CD4-positive, alpha-beta T cell treated with Interleukin-15 for 1 hour (primary cell): ENCODE measurements around the gene MIOX.

Experiments
- DNase-seq: peaks from one replicate; pipeline ENCODE4 v3.0.0-alpha.2; 2020

The MIOX gene

DNA sequence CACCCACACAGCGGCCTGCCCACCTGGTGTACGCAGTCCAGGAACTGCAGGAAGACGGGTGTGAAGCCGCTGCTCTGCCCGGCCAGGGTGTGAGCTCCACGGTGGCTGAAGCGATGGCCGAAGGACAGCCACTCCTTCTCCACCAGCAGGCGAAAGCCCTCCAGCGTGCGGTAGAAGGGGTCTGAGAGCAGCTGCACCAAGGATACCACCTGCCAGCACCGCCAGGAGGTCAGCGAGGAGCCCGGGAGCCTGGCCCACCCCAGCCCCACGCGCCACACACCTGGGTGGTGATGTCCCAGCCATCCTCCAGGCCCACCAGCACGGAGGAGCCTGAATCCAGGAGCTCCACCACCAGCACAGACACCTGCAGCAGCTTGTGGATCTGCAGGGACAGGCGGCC, 31.5 kb upstream of the MIOX start:
- no peak for DNase-seq

DNA sequence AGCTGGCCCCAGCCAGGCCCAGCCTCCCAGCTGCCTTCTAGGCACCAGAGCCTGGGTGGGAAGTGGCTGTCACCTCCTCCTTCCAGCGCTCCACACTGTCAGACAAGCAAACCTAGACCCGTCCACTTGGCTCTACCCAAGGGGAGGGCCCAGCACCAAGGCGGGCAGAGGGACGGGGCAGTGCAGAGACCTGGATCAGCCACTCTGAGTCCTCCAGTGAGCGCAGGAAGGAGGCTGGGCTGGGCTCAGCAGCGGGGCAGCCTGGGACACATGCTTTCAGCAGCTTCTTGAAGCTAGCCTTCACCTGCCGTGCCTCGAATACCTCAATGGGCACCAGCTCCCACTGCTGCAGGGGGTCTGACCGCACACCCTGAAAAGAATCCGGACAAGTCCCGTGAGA, 30.6 kb upstream of the MIOX start:
- DNase-seq: no peak

DNA sequence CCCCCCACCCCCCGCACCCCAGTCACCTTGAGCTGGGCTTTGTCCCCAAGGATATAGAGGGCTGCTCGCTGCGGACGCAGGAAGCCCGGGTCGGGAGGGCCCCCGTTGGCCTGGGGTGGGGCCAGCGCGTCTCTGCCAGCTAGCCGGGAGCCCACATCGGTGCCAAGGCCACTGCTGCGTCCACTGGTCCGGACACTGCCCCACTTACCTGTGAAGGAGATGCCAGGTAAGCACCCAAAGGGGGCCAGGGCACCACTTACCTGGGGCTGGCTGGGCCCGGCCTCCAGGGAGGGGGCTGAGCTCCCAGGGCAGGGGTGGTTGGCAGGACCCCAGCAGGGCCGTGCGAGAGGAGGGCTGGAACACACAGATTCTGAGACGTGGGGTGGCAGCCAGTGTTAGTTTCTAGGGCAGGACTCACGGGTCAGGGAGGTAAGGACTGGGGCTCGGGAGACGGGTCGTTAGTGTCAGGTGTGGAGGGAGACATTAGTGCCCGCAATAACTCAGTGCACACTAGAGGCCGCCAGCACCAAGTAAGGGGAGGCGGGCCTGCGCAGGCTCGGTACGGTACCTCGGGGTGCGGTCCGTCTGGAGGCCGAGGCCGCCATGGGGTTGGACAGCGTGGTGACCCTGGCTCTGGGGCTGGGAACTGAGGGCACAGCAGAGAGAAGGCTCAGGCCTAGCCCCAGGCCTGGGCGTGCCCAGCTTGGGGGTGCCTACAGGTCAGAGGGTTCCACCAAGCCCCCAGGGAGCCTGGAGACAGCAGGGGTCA, 30.0 kb upstream of the MIOX start:
- no peak for DNase-seq

DNA sequence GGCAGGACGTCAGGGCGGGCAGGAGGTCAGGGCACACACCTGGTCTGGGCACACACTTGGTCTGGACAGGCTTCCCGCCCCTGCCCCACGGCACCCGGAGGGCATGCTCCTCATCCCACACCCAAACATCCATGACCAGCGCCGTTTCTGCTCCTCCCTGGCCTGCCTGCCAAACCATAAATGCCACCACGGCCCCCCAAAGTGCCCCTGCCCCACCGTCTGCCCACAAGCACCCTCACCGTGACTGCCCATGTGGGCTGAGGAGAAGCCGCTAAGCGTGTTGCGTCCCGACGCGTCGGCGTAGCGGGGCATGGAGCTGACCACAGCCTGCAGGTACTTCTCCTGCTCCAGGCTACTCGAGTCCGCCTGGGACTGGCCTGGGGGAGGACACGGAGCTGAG, 27.6 kb upstream of the MIOX start:
- no peak for DNase-seq

DNA sequence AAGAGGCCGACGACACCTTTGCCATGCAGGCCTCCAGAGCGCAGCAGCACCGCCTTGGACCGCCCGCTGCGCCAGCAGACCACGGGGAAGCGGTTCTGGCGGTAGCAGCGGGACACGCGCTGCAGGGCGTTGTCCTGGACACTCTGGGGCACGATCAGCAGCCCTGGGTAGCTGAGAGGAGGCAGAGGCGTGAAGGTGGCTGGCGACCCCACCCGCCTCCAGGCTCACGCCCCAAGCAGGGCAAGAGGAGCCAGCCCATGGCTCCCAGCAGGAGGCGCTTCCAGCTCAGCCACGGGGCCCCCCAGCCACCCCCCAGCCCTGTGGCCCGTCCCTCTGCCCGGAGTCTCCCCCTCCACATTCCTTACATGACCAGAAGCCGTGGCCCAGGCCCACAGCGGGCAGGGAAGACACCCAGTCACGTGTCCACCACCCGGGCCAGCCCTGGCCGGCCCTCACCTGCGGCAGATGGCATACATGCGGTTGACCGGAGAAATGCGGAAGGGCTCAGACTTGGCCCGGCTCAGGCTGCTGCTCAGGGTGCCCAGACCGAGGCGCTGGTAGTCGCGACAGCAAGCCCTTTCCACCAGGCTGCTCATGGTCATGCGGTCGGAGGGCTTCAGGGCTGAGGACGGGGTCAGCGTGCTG, 27.0 kb upstream of the MIOX start:
- DNase-seq: no peak

DNA sequence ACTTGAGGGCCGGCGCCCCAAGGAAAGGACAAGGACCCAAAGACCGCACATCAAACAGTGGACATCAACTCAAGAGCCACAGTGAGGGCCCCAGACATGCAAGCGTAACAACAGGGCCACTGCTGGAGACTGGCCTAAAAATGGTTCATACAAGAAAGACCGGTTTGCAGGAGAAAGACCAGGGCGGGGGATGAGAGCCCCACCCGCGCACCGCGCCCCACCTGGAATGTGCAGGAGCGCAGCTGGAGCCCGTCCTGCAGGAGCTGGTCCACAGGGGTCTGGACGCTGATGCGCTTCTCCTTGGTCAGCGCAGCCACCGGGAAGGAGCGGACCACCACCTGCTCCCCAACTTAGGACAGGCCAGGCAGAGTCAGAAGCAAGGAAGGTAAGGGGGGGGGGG, 25.7 kb upstream of the MIOX start:
- no peak for DNase-seq

DNA sequence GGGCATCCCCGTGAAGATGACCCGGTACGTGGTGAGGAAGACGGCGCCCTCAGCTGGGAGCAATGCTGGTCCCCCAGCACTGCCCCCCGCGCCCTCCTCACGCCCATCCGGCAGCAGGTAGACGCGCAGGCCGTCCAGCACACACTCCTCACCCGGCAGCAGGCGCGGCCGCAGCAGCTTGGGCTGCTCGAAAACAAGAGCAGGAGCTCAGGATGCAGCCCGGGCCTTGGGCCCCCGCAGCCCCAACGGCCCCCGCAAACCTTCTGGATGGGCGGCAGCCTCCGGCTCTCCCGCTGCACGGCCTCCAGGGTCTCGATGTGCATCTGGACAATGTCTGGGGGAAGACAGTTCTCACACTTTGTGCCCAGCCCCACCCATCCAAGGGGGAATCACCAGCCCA, 25.1 kb upstream of the MIOX start:
- DNase-seq: no peak

DNA sequence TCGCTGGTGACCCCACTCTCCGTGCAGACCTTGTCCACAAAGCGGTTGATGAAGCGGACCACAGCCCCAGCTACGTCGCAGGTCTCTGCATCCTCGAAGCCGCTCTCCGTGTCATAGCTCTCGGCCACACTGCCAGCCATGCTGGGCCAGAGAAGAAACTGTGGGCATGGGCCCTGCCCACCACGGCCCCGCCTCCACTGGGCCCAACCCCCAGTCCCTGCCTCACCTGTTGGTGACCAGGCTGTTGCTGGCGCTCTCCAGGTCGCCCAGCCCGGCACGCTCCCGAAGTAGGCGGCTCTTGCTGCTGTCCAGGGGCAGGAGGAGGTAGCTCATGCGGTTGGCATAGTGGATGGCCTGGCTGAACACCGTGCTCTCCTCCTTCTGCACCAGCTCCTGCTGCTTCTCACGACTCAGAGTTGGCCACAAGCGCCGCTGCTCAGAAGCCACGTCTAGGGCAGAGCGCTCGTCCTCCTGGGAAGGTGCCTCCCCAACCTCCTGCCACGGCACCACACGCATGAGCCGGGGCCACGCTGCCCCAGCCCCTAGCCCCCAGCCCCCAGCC, 24.6 kb upstream of the MIOX start:
- no peak for DNase-seq

DNA sequence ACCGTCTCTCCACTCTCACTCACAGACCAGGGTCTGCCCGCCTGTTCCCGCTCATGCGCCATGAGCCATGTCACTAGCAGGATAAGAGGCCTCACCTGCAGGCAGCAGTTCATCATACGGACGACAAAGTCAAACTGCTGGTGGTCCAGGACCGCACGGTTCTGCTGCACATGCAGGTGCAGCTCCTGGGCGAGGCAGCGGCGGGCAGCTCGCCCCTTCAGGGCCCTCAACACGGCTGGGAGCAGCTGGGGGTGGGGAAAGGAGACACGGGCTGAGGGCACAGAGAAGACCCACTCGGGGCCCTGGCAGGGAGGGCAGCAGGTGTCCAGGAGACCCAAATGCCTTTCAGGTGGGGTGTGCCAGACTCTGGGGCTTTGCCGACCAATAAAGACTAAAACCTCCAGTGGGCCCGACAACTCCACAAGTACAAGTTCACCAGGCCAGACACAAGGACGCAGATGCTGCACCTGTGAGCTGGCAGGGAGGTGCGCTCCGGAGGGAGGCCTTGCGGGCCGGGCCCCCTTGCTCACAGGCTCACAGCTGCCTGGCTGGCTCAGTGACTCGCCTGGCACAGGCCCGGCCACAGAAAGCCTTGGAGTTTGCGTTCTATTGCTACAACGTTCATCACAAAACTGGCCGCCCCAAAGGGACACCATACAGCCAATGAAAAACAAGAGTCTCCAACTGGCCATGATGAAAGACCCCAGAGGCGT, 23.3 kb upstream of the MIOX start:
- no peak for DNase-seq

DNA sequence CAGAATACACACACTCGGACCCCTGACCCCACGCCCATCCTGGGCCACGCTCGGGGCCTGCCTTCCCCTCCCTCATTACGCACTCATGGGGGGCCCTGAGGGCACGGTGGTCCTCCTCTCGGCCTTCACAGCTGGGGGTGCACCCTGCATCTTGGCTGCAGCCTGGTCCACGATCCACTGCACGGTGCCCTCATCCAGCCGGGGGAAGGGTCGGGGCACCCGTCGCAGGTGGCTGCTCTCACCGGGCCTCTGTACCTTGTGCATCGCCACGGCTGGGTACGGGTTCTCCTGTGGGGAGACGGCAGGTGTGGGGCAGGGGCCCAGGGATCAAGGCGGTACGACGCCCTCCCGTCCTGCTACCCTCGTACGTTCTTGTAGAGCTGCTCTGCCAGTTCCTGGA, 22.2 kb upstream of the MIOX start:
- no peak for DNase-seq

DNA sequence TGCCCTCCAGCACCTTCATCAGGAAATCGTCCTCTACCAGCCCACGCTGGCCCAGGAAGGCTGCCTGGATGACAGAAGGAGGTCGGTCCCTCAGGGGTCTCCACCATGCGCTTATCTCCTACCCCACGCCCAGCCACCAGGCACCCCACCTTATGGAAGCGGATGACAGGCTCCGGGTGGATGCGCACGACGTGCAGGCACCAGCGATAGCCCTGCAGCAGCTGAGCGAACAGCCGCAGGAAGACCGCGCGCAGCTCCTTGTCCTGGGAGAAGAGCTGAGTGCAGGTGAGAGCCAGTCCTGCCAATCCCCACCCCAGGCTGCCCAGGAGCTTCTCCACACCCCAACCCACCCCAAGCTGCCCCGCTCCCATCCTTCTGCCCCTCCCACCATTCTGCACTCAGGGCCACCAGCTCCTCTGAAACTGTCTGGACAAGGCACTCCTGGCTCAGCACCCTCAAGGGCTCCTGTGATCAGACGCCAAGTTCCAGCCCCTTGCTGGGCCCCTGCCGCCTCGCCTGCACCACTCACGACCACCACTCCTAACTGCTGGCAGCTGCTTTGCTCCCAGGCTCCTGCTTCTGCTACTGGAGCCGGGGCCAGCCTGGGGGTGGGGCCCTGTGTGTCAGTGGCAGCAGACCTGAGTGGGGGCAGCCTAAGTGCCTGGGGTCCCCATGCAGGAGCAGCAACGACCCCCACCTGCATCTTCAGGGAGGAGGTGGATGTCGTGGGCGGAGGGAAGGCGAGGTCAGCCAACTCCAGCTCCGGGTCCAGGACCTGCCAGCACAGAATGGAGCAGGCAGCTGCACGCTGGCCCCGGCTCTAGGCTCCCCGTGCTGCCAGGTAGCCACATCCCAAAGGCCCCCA, 21.4 kb upstream of the MIOX start:
- no peak for DNase-seq

DNA sequence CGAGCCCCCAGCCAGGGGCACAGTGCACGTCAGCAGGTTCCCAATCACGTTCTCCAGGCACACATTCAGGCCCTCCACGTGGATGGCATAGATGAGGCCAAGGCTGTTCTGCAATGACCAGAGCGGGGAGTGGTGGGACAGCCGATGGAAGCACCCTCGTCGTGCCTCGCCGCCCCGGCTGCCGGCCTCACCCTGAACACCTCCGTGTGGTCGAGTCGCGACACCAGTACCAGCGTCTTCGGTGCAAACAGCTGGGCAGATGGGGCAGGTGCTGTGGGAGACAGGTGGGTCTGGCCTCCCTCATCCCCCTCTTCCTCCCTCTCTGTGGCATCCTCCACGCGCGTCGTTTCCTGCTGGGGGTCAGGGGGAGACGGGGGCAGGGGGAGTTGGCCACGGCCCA, 19.3 kb upstream of the MIOX start:
- DNase-seq: no peak

DNA sequence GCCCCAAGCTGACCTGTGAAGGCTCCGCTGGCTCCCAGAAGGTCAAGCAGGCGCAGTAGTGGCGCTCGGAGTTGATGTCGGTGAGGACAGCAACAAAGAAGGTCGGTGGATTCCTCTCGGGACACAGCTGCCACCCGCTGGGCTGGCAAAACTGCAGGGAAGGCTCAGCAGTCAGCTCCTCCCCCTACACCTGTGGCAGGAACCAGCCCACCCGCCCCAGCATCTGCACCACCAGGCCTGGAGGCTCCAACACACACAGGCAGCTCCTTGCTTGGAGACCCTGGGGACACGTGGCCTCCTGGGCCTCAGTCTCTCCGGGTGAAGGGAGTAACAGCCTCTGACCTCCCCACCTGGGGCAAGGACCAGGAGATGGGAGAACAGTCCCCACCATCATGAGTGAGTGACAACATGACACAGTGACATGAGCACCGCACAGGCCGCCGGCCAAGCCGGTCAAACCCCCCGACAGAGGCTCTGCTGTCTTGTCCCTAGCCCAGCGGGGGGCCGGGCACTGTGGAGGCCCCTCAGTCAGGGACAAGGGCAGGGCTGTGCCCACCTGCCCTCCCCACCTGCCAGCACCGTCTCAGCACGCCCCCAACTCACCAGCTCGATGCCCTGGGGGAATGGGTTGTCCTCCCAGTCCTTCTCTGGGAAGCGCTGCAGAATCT, 18.8 kb upstream of the MIOX start:
- DNase-seq: no peak

DNA sequence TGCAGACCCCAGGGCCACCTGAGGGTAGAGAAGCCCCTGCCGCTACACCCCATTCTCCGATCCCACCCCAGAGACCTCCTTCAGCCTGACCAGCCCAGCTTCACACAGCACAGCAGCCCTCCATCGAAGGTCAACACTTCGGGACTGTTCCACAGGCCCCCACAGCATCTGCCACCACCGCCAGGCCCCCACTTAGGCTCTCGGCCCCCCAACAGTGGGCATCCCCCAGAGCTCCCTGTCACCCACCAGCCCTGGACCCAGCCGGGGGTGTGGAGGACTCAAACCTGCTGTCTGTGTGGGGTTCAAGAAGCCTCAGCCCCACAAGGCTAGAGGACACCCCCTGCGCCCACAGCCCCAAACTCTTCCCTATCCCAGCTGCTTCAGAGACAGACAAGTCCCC, 18.0 kb upstream of the MIOX start:
- DNase-seq: no peak

DNA sequence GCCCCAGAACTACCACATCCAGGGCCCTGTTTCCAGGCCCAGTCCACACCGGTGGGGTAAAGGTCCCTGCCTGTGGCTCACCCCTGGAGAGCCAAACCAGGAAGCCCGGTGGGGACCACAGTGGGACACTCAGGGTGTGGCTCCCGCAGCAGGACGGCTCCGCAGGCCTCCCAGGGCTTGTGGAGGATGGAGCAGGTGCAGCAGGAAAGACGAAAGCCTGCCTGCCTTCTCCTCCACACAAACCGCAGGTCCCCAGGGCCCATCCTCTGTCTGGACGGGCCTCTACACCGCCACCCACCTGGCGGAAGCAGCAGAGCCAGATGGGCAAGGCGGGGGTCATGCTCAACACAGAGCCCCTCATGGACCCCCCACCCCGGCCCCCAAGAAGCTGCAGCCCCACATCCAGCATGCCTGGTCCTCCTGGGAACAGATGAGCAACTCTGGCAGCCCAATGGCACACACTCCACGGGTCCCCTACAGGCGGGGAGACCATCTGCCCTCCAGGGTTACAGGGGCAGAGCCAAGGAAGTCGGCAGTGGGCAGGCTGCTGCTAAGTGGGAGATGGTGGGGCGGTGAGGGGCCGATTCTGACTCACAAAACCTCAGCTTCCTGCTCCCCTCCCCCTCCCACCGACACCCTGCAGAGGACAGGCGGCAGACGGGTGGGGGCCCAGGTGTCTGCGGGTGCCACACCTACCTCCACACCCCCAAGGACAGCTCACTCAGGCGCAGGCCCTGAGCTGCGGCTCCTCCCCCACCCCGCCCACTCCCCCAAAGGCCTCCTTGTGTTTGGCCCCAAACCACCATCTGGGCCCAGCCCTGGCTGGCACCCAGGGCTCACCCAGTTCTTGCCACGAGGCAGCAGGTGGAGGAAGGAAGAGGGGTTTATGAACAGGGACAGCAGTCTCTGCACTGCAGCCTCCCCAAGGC, 17.0 kb upstream of the MIOX start:
- DNase-seq: peak; percentile 99

DNA sequence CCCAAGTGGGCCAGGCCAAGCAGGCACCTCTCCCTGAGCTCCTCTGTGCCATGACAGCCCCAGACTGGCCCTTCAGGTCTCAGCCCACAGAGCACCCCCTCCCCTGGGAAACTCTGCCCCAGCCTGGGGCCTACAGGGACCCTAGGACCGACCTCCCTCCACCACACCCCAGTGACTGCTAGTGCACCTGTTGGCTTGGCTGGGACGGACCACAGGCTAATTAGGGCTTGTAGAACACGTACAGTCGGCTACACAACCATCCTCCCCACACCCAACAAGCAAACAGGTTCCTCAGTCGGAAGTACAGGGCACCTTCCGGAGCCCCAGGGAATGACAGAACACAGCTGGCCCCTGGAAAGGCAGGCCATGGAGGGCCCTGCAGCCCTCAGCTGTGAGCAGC, 16.2 kb upstream of the MIOX start:
- no peak for DNase-seq

DNA sequence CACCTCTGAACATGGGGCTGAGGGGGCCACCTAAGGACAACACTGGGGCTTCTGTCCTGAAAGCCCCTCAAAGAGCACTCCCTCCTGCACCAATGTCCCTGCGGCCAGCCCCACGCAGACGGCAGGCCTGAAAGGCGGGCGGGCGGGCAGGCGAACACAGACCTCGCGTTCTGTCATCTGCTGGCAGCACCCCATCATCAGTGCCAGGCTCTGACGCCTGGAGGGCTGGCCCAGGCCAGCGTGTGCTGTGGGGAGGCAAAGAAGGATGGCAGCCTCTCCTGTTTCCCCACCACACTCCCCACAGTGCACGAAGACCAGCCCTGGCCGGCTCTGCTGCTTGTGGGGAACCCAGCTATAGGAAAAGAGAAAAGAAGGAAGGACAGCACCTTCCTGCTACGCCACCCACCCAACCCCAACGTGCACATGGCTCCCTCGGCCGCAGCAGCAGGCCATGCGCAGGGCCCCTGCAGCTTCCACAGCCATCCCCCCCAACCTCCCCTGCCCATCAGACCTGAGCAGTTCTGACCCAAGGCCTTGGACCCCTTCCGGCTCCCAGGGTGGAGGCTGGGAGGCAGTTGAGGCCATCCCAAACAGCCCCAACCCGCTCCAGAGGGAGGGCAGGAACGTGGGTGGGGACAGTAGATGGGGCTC, 15.3 kb upstream of the MIOX start:
- DNase-seq: no peak

DNA sequence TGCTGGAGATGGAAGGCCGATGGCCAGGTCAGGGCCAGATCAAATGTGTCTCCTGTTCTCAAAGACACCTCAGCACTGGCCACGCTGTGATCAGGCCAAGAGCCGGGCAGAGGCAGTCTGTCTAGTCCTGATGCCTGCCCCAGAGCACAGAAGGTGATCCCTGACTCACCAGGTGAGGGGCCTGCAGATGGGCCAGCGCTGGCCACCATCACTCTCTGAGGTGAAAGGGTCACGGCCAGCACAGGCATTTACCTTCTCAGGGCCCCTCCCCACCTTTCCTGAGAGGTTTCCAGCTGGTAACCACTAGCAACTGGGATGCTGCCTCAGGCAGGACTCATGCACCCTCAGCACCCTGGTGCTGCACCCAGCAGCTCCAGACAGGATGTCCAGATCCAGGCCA, 14.7 kb upstream of the MIOX start:
- DNase-seq: no peak

DNA sequence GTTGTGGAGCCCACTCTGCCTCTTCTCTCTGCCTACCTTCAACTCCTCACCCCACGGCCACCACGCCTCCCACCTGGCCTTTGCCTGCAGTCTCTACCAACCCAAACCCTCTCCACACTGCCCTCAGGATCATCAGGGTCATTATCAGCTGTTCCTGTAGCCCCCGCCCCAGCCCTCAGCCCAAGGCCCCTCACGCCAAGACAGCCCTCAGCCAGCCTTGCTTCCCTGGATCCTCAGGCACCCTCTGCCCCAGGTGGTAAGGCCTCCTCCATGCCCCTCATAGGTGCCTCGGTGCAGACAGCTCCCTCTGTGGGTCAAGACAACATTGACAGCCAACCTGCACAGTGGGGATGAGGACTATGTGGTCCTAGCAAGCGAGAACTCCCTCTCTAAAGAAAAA, 13.6 kb upstream of the MIOX start:
- DNase-seq: peak; percentile 66

DNA sequence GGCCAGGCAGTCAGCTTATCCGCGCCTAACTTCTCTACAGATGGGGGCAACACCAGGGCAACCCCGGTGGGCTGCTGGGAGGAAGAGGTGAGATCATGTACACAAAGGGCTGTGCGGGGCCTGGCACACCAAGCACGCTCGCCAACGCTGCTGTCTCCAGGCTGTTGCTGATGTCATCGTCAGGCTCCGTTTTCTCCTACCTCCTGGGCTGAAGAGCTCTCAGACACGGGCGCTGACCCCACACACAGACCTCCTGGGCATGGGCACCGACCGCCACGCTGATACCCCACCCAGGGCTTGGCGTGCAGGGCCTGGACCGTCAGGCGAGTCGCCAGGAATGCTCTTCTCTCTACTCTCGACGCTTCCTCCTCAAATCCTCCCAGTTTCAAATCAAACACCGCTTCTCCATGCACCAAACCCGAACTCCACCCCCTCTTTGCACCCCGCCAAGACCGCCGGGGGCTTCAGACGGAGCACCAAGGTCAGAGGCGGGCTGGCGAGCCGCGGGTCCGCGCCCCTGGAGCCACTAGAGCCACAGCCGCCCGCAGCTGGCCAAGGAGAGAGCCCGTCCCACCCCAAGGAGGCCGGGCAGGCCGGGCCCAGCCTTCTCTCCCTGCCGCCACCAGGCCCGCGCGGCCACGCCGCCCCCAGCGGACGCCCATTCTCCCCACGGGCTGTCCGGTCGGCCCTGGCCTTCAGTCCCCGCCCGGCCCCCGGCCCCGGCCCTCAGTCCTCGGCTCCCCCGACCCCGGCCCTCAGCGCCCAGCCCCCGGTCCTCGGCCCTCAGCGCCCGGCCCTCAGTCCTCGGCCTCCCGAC, 12.6 kb upstream of the MIOX start:
- DNase-seq: no peak
